ENCODE measurements around the gene TPTE2.

- no peak for TF ChIP-seq POLR2AphosphoS5 (IDR thresholded peaks at IDR 0.05; ENCODE audit: low read depth, low read length)
- TF ChIP-seq CTCF (IDR thresholded peaks at IDR 0.05): no peak
These were observed 28.0 kb upstream of the TPTE2 start for GRCh38 chr13:19589312-19589711.
